GM21619 (cell line): ENCODE data around the gene DDTL.
"Not testable (repeated sequence)": the region's sequence is repeated elsewhere in the genome, so short reads cannot be mapped to it uniquely, and the experiment has no call there.

Source experiments
- ATAC-seq: cut with Tn5 transposase; IDR thresholded peaks from one replicate; pipeline ENCODE4 v1.9.1; 2021; ENCODE audit not compliant: unreplicated experiment

Gene DDTL

GRCh38 chr22:23966568-23966967, at the start of gene DDTL:
DDTL (plus strand) TSS chr22:23966888; CDS start chr22:23966915, 27 bp downstream.
- ATAC-seq, result peak; percentile 80

- ATAC-seq, result not testable (repeated sequence)
Observed at GRCh38 chr22:23920267-23920611, 46.4 kb upstream of the DDTL start.

GRCh38 chr22:23921586-23922201, 45.0 kb upstream of the DDTL start:
- ATAC-seq, result not testable (repeated sequence)

GRCh38 chr22:23922921-23923320, 43.8 kb upstream of the DDTL start:
- ATAC-seq, result no peak

- no peak for ATAC-seq
Observed at GRCh38 chr22:23925020-23925606, 41.6 kb upstream of the DDTL start.

GRCh38 chr22:23926561-23926960, 40.1 kb upstream of the DDTL start:
- no peak for ATAC-seq

- no peak for ATAC-seq
Observed at GRCh38 chr22:23938328-23939016, 28.2 kb upstream of the DDTL start.

- no peak for ATAC-seq
Observed at GRCh38 chr22:23939017-23939357, 27.7 kb upstream of the DDTL start.

- not testable (repeated sequence) for ATAC-seq
Observed at GRCh38 chr22:23940166-23940565, 26.5 kb upstream of the DDTL start.

GRCh38 chr22:23947391-23947790, 19.3 kb upstream of the DDTL start:
- ATAC-seq, result not testable (repeated sequence)

GRCh38 chr22:23949764-23950163, 16.9 kb upstream of the DDTL start:
- ATAC-seq, result not testable (repeated sequence)

- ATAC-seq, result not testable (repeated sequence)
Observed at GRCh38 chr22:23951383-23951782, 15.3 kb upstream of the DDTL start.

GRCh38 chr22:23952794-23953405, 13.8 kb upstream of the DDTL start:
- not testable (repeated sequence) for ATAC-seq

- ATAC-seq, result not testable (repeated sequence)
Observed at GRCh38 chr22:23953485-23953884, 13.2 kb upstream of the DDTL start.

- ATAC-seq, result not testable (repeated sequence)
Observed at GRCh38 chr22:23954193-23954990, 12.3 kb upstream of the DDTL start.

GRCh38 chr22:23954991-23955305, 11.7 kb upstream of the DDTL start:
- not testable (repeated sequence) for ATAC-seq

- ATAC-seq, result not testable (repeated sequence)
Observed at GRCh38 chr22:23955886-23956285, 10.8 kb upstream of the DDTL start.

GRCh38 chr22:23956301-23956900, 10.3 kb upstream of the DDTL start:
- ATAC-seq, result not testable (repeated sequence)

GRCh38 chr22:23961084-23961771, 5.5 kb upstream of the DDTL start, which contains the start of gene GSTT2B:
GSTT2B (minus strand) TSS chr22:23961195; CDS start chr22:23961131, 64 bp downstream.
- not testable (repeated sequence) for ATAC-seq

GRCh38 chr22:23966094-23966493, 594 bp upstream of the DDTL start:
- ATAC-seq, result not testable (repeated sequence)
